NCI-H2107 treated with DMSO at 0.1 percent for 48 hours (cell line): Measurements from ENCODE around the gene VAC14.

Source experiments
- DNase-seq: peaks from one replicate; lab custom pipeline; 2025; ENCODE audit not compliant: unreplicated experiment; lab: John Stamatoyannopoulos, UW

The VAC14 gene

DNA sequence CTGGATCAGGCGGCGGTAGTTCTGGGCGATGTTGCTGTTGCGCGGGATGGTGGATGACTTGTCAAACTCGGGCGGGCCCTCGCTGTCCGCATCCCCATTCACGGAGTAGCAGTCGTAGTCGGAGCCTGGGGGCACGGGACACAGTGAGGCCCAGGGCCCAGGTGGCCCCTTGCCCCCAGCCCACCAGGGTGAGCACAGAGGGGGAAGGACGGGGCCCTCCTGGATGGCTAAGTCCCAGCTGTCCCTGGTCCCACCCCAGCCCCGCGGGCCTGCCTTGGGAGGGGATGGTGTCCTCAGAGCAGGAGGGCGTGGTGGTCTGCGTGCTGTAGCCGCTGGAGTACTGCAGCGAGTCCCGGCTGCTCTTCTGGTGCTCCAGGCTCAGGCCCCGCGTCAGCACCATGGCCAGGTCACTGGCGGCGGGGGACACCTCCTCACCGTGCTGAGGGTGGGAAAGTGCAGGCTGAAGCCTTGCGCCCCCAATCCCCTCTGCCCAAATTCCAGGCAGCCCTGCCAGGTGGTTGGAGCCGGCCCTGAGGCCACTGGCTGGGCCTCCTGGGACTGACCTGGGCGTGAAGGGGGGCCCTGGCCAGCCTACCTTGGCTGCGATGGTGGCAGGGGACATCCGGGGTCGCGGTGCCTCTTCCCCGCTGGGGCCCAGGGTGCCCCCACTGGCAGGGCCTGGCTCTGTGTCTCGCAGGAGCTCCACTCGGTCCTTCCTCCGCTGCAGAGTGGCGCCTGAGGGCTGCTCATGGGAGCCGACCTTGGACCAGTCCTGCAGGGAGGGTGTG, 136.4 kb downstream of the VAC14 start:
- no peak for DNase-seq

- DNase-seq = no peak
Observed at GRCh38 chr16:70663524-70664324, 137.2 kb downstream of the VAC14 start.

DNA sequence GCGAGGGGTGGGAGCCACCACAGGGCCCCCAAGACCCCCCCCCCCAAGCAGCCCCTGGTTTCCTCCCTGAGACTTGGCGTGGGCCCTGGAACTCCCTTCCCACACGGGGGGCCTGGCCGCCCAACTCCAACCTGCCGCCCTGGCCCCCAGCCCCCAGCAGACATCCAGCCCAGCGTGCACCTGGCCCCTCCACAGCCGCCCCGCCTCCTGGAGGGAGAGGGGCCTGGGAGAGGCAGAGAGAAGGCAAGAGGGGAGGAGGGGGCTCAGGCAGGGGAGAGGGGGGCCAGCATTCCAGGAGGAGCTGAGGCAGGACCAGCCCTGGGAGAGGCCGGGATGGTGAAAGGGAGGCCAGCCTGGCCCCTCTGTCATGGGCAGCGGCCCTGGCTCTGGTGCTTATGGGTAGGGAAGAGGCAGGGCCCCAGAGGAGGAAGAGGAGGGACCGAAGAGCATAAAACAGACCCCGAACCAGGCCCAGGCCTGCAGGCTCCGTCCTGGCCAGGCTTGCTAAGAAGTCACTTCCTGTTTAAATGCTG, 137.9 kb downstream of the VAC14 start:
- no peak for DNase-seq

DNA sequence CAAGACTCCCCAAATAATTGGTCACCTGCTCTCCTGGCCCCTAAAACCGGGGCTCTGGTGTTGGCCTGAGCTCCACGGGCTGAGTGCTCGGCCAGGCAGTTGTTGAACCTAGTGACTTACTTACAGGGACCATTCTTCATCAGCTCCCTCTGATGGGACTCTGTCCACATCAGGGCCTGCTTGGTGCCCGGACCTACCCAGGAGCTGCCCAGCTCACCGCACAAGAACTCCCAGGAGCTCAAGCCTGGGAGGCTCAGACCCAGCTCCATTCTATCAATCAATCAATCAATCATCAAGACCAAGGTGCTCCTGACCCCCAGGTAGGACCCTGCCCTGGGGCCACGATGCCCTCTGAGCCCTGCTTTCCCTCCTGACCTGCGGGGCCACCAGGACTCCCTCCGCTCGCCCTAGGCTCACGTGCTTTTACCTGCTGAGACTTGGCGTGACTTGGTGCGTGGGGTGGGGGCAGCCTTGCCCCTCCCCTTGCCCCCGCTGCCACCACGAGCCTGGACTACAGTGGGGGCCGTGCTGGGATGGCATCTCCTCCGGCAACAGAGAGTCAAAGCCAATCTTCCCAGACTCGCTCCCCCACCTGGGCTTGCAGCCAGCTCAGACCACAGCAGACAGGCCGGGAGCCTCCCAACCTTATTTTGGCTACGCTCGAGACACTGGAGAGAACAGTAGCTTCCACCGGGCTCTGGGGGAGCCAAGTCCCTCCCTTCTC, 138.9 kb downstream of the VAC14 start:
- DNase-seq = no peak

DNA sequence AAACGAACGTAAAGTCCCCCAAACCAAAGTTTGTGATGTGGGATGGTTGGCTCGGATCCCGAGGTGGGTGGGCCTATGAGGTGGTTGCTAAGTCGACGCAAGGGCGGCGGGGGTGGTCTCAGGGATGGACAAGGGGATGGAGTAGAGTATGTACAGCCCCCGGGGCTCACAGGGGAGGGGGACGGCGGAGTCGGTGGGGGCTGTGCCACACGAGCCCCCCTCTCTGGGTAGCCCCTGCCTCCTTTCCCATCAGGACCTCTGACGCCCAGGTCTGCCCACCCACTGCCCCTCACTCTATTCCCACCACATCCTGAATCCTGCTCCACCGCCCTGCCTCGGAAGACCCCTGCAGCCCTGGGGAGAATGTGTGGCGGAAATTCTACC, 139.4 kb downstream of the VAC14 start:
- DNase-seq = no peak

- DNase-seq = no peak
Observed at GRCh38 chr16:70660672-70661350, 140.1 kb downstream of the VAC14 start.

DNA sequence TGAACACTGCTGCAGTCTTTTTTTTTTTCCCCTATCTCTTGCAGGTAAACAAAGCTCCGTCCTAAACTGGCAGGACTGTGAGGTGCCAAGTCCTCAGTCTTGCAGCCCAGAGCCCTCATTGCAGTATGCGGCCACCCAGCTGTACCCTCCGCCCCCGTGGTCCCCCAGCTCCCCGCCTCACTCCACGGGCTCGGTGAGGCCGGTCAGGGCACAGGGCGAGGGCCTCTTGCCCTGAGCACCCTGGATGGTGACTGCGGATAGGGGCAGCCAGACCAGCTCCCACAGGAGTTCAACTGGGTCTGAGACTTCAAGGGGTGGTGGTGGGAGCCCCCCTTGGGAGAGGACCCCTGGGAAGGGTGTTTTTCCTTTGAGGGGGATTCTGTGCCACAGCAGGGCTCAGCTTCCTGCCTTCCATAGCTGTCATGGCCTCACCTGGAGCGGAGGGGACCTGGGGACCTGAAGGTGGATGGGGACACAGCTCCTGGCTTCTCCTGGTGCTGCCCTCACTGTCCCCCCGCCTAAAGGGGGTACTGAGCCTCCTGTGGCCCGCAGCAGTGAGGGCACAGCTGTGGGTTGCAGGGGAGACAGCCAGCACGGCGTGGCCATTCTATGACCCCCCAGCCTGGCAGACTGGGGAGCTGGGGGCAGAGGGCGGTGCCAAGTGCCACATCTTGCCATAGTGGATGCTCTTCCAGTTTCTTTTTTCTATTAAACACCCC, 140.8 kb downstream of the VAC14 start:
- no peak for DNase-seq

- DNase-seq = no peak
Observed at GRCh38 chr16:70659546-70659945, 141.4 kb downstream of the VAC14 start.

DNA sequence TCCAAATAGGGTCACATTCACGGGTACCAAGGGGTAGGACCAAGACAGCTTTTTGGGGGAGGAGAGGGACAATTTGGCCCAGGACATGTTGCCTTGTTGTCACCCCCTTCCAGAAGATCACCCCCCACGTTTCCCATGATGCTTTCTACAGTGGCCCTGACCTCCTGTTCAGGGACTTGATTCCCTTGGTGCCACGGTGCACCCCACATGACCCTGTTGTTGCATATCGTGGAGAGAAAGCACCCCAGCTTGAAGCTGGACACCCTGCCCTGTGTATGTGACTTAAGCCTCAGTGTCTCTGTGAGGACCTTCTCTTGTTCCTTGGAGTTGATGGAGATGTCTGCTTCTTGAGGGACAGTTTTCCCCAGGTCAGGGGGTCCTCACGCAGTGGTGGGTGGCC, 142.0 kb downstream of the VAC14 start:
- no peak for DNase-seq

- DNase-seq = peak; percentile 10
Observed at GRCh38 chr16:70657956-70658355, 143.0 kb downstream of the VAC14 start.

DNA sequence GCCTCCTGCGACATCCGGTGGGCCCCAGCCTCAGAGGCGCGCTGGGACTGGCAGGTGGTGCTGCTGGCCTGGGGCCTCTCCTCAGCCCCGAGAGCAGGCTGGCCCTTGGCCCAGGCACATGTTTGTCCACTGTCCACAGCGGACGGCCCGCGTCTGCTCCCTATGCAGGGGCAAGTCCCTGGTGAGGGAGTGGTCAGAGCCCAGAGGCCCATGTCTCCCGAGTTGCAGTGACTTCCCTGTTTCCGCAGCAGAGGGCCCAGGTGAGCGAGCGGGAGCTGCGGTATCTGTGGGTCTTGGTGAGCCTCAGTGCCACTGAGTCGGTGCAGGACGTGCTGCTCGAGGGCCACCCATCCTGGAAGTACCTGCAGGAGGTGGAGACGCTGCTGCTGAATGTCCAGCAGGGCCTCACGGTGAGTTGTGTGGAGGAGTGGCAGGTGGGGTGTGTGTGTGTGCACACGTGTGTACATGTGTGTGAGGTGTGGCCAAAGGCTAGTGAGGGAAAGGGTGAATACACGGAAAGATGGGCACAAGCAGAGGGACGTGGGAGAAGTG, 144.2 kb downstream of the VAC14 start:
- no peak for DNase-seq

GRCh38 chr16:70656065-70656711, 144.8 kb downstream of the VAC14 start:
- no peak for DNase-seq

DNA sequence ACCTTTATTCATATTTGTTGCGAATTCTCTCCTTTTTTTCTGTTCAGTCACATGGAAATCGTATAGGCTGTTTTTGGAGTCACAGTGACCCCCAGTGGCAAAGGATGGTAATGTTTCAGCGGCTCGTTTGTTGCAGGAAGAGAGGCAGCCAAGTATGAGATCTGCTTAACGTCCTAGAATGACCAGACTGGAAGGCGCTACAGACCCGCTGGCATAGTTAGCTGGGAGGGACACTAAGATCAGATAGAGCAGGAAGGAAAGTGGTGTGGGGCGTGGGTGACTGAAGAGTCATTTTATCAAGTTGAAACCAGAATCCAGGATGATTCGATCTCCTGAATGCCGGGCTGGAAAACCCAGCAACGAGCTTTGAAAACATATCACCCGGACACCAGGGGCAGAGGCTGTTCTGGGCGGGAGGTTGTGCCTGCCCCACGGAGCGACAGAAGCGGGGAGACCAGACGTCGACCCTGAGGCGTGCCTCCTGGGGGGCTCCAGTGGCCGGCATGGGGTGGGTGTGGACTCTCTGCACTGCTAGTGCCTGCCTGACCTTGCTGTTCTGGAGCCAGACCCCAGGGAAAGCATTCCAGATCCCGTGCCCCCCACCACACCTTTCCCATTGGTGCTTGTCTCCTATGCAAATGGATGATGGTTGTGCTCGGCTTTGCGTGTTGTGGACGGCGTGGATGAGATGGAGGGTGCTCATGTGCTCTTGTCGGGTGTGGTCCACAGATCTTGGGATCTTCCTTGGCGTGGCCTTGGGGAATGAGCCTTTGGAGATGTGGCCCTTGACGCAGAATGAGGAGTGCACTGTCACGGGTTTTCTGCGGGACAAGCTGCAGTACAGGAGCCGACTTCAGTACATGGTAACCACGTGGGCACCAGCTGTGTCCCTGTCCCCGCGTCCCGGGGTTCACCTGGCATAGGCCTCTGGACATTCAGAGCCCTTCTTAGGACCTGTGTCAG, 146.9 kb downstream of the VAC14 start:
- peak; percentile 80 for DNase-seq

GRCh38 chr16:70653406-70653805, 147.6 kb downstream of the VAC14 start:
- no peak for DNase-seq

- DNase-seq = no peak
Observed at GRCh38 chr16:70652322-70652721, 148.6 kb downstream of the VAC14 start.

DNA sequence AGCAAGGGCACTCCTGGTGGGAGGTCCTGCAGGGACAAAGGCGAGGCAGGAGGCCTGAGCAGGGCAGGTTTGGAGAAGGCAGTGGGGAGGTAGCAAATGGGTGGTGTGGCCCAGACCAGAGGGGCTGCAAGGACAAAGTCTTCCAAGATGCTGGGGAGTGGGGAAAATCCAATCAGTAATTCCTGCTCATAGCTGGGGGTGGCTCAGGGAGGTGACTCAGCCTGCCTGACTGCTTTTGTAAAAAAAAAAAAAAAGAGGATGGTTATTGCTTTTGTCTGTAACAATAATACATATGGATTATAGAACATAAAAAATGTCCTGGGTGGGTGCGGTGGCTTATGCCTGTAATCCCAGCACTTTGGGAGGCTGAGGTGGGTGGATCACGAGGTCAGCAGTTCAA, 149.4 kb downstream of the VAC14 start:
- DNase-seq = no peak

DNA sequence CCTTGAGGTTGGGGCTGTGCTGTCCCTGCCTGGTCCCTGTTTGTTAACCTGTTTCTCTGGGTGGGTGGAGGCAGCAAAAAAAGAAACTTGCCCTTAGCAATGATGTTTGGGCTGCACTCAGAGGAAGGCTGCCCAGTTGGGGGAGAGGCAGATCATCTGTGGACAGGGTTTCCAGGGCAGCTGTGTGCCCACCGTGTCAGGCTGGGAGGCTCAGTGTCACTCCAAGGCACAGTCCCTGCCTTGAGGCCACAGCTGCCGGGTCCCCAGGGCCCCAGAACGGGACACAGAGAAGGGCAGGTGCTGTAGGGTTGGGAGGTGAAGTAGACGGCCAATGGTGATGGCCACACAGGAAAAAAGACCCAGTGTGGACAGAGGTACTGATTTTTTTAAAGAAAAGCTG, 150.7 kb downstream of the VAC14 start:
- no peak for DNase-seq

DNA sequence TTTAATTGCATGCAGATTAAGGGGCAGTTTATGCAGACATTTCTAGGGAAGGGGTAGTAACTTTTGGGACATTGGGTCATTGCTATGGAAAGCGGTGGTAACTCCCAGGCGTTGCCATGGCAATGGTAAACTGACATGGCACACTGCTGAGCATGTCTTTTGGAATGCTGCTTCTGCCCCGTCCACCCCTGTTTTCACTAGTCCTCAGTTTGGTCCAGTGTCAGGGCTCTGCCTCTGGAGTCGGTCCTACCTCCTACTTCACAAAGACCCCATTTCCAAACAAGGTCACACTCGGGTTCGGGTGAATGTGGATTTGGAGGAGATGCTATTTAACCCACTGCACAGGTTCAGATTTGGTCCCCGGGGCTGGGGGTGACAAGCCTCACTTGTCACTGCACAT, 151.7 kb downstream of the VAC14 start:
- DNase-seq = no peak
